Left lung (tissue), 10 donors: Measurements from ENCODE around the gene DGKI. TPM values are rescaled to one million over a fixed set of nuclear protein-coding genes. Genes with fewer than 3 reads are reported as not detected.

ENCODE experiments used
- ATAC-seq: fragments of 200-7000 bp; cut with Tn5 transposase; one replicate; pipeline ENCODE4 v1.9.1; 2020; ENCODE audit warnings: moderate library complexity
- DNase-seq, 4 donors: peaks; one replicate each; pipeline ENCODE4 v3.0.0-alpha.2; 2013 to 2020
- H3K27ac ChIP-seq, 2 donors: fragments of 200-600 bp; sonication (generic) in 1 of 2; one replicate each; pipeline versions ENCODE4 v1.5.0 to v1.8.0; 2020 to 2021
- H3K27me3 ChIP-seq, 2 donors: fragments of 200-600 bp; sonication (generic) in 1 of 2; one replicate each; pipeline versions ENCODE4 v1.5.0 to v1.8.0; 2020 to 2021
- H3K36me3 ChIP-seq, 2 donors: fragments of 200-600 bp; sonication (generic) in 1 of 2; one replicate each; pipeline versions ENCODE4 v1.5.0 to v1.8.0; 2020 to 2021
- H3K4me1 ChIP-seq, 2 donors: fragments of 200-600 bp; one replicate each; pipeline ENCODE4 v1.8.0; 2021
- H3K4me3 ChIP-seq, 2 donors: fragments of 200-600 bp; sonication (generic) in 1 of 2; one replicate each; pipeline versions ENCODE4 v1.5.0 to v1.8.0; 2020 to 2021; ENCODE audit warnings: mild to moderate bottlenecking in 1 of 2
- H3K9me3 ChIP-seq, 2 donors: fragments of 200-600 bp; sonication (generic) in 1 of 2; one replicate each; pipeline versions ENCODE4 v1.5.0 to v1.8.0; 2020 to 2021
- CTCF ChIP-seq, 2 donors: fragments of 200-600 bp; sonication (generic) in 1 of 2; IDR thresholded peaks; one replicate each; pipeline versions ENCODE4 v1.5.0 to v1.8.0; 2021; ENCODE audit warnings: antibody characterized with exemption in 2 of 2
- intact Hi-C, 2 donors: fragments of 100-400 bp; cut with DNase I; formaldehyde crosslinking; loops; one replicate each; pipeline versions ENCODE4 v1.11.2 to v1.14.2; 2022
- polyA plus RNA-seq, 6 donors: library from polyadenylated mRNA; unstranded; fragments of 120-200 nt; gene quantifications; one replicate each; pipeline ENCODE4 v1.2.1, GENCODE V29; 2013; ENCODE audit not compliant: insufficient read length in 6 of 6
- total RNA-seq, 2 donors: library from RNA; stranded (reverse); fragmentation: NEBNext Ultra II Directional; extraction: Animal tissue kit (Norgen Biotek cat#: 25700); gene quantifications; one replicate each; pipeline ENCODE4 v1.2.1, GENCODE V29; 2021
- donor health status: DM: no; HTN: yes; CAD: no.
- donor health status: DM: no; HTN: no; CAD: no.

Gene DGKI
- total and polyA plus RNA-seq, 8 donors = 0.34 to 1.4 (median 0.50) TPM

- no peak for TF ChIP-seq CTCF (IDR thresholded peaks at IDR 0.05)
- DNase-seq = no peak
- Histone ChIP-seq H3K9me3 (no peaks in the 10 kb centered on the region), H3K4me1 (no peaks in the 10 kb centered on the region), H3K27ac (no peak overlapping the region), H3K27me3 (no peaks in the 10 kb centered on the region), H3K4me3 (no peak overlapping the region), H3K36me3 (no peaks in the 10 kb centered on the region)
- intact Hi-C loops = no loop called here
- no peak for ATAC-seq
Measured at GRCh38 chr7:137443616-137444015, 403.2 kb downstream of the DGKI start.

- Histone ChIP-seq H3K9me3 (no peaks in the 10 kb centered on the region), H3K27ac (no peak overlapping the region), H3K27me3 (no peaks in the 10 kb centered on the region), H3K4me3 (no peak overlapping the region), H3K4me1 (no peaks in the 10 kb centered on the region), H3K36me3 (no peaks in the 10 kb centered on the region)
- no peak for TF ChIP-seq CTCF (IDR thresholded peaks at IDR 0.05)
- ATAC-seq (no peak), DNase-seq (no peak)
- intact Hi-C loops = no loop called here
Measured at GRCh38 chr7:137441451-137441850, 405.3 kb downstream of the DGKI start.

GRCh38 chr7:137439829-137440825 is 406.6 kb downstream of the DGKI start:
- H3K27me3 ChIP-seq = no peaks in the 10 kb centered on the region
- no peaks in the 10 kb centered on the region for H3K9me3 ChIP-seq
- intact Hi-C loops = no loop called here
- H3K27ac ChIP-seq = no peak overlapping the region
- no peaks in the 10 kb centered on the region for H3K4me1 ChIP-seq
- ATAC-seq (no peak), DNase-seq (peak in 2 of 4 donors; percentile 53 to 71)
- no peaks in the 10 kb centered on the region for H3K36me3 ChIP-seq
- TF ChIP-seq CTCF (IDR thresholded peaks at IDR 0.05) = no peak
- no peak overlapping the region for H3K4me3 ChIP-seq

GRCh38 chr7:137434946-137435345 is 411.8 kb downstream of the DGKI start:
- intact Hi-C loops = no loop called here

More at GRCh38 chr7:137434946-137435345, 411.8 kb downstream of the DGKI start:
- ATAC-seq (no peak), DNase-seq (no peak)
- Histone ChIP-seq H3K4me3 (no peak overlapping the region), H3K9me3 (peaks cover 0 to 2% of the 10 kb centered on the region in 2 donors), H3K27ac (no peak overlapping the region), H3K4me1 (no peaks in the 10 kb centered on the region), H3K27me3 (no peaks in the 10 kb centered on the region), H3K36me3 (no peaks in the 10 kb centered on the region)
- no peak for TF ChIP-seq CTCF (IDR thresholded peaks at IDR 0.05)
